SK-N-MC (cell line): ENCODE data around the gene CIB2.

Experiments
- EZH2 ChIP-seq: fragments of 200-600 bp; sonication (generic); IDR thresholded peaks from one replicate; pipeline ENCODE4 v1.6.1; 2017; ENCODE audit warnings: antibody characterized with exemption
- FOXP2 ChIP-seq: optimal IDR thresholded peaks from 2 replicates; pipeline ENCODE3; 2011; ENCODE audit warnings: mild to moderate bottlenecking, moderate library complexity; ENCODE audit not compliant: insufficient read depth; ENCODE audit errors: extremely low read length, control extremely low read depth
- POLR2AphosphoS5 ChIP-seq: IDR thresholded peaks from 2 replicates; pipeline ENCODE4 v1.6.1; 2012; ENCODE audit warnings: mild to moderate bottlenecking, low read depth, low read length, borderline replicate concordance

DNA sequence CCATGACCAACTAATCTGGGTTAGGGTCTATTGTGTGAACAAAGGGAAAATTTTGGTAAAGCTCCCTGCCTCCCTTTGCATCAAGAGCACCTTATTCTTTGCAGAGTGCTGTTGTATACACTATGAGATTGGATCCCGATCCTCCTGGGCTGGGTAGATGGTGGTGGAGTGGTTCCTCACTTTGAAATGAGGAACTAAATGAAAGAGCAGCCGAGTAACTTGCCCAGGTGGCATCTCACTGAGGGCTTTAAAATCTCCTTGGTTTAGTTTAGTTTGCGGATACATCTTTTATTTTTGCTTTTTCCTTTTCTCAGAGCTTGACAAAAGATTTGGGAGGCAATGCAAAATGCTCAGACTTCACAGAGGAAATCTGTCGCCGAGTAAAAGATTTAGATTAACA is 37.4 kb upstream of the CIB2 start:
- TF ChIP-seq POLR2AphosphoS5 (no peak), EZH2 (no peak), FOXP2 (no peak)
